Mucosa of descending colon (tissue), 3 donors: ENCODE data around the gene SPINK2. TPM values are rescaled to one million over a fixed set of nuclear protein-coding genes. Genes with fewer than 3 reads are reported as not detected.

Experiments used
- ATAC-seq: fragments of 200-7000 bp; cut with Tn5 transposase; one replicate; pipeline ENCODE4 v1.9.1; 2020; ENCODE audit warnings: mild to moderate bottlenecking, moderate library complexity
- DNase-seq, 3 donors: peaks; one replicate each; pipeline ENCODE4 v3.0.0-alpha.2; 2020
- H3K36me3 ChIP-seq: fragments of 200-600 bp; one replicate; pipeline ENCODE4 v1.8.0; 2021; ENCODE audit warnings: low read depth, mild to moderate bottlenecking
- H3K4me1 ChIP-seq: fragments of 200-600 bp; one replicate; pipeline ENCODE4 v1.8.0; 2021; ENCODE audit warnings: low read depth, mild to moderate bottlenecking
- H3K4me3 ChIP-seq: fragments of 200-600 bp; one replicate; pipeline ENCODE4 v1.8.0; 2021; ENCODE audit warnings: mild to moderate bottlenecking
- H3K9me3 ChIP-seq: fragments of 200-600 bp; one replicate; pipeline ENCODE4 v1.8.0; 2021; ENCODE audit warnings: mild to moderate bottlenecking
- intact Hi-C, 2 donors: fragments of 100-400 bp; cut with DNase I in 1 of 2; cut with micrococcal nuclease in 1 of 2; formaldehyde crosslinking; loops; one replicate each; pipeline versions ENCODE4 v1.11.0 to v1.11.1; 2022; cut with DNase I, micrococcal nuclease
- total RNA-seq, 3 donors: library from RNA; stranded (reverse); fragmentation: NEBNext Ultra II Directional in 2 of 3; extraction: Animal tissue kit (Norgen Biotek cat#: 25700) in 2 of 3; gene quantifications; one replicate each; pipeline versions ENCODE4 v1.2.1 to v1.2.4, GENCODE V29; 2021 to 2023
- TF ChIP-seq, protein P1 (sequence below): fragments of 200-600 bp; IDR thresholded peaks from one replicate; pipeline ENCODE4 v1.8.0; 2022; ENCODE audit warnings: antibody characterized with exemption, mild to moderate bottlenecking
- donor health status: DM: no; HTN: no; CAD: no; lungs with moderate emphysema.
- donor health status: DM: no; HTN: no; CAD: no.
- donor health status: DM: no; HTN: yes; CAD: no.

Gene SPINK2
- total RNA-seq, 3 donors from 2014 or later = 1.1 to 2.7 TPM; not detected in 1

- ATAC-seq = peak; percentile 26
- TF ChIP-seq, protein P1, sequence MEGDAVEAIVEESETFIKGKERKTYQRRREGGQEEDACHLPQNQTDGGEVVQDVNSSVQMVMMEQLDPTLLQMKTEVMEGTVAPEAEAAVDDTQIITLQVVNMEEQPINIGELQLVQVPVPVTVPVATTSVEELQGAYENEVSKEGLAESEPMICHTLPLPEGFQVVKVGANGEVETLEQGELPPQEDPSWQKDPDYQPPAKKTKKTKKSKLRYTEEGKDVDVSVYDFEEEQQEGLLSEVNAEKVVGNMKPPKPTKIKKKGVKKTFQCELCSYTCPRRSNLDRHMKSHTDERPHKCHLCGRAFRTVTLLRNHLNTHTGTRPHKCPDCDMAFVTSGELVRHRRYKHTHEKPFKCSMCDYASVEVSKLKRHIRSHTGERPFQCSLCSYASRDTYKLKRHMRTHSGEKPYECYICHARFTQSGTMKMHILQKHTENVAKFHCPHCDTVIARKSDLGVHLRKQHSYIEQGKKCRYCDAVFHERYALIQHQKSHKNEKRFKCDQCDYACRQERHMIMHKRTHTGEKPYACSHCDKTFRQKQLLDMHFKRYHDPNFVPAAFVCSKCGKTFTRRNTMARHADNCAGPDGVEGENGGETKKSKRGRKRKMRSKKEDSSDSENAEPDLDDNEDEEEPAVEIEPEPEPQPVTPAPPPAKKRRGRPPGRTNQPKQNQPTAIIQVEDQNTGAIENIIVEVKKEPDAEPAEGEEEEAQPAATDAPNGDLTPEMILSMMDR = no peak
- Histone ChIP-seq H3K36me3 (no peaks in the 10 kb centered on the region), H3K9me3 (no peaks in the 10 kb centered on the region), H3K4me3 (no peak overlapping the region), H3K4me1 (no peaks in the 10 kb centered on the region)
- peak in 1 of 3 donors; percentile 49 for DNase-seq
- intact Hi-C loops = no loop called here
These were observed 22.0 kb upstream of the SPINK2 start for GRCh38 chr4:56843421-56843899.

- ATAC-seq = no peak
- no peaks in the 10 kb centered on the region for H3K36me3 ChIP-seq
- intact Hi-C loops = no loop called here
These were observed 19.1 kb upstream of the SPINK2 start for GRCh38 chr4:56840559-56840958.

DNA sequence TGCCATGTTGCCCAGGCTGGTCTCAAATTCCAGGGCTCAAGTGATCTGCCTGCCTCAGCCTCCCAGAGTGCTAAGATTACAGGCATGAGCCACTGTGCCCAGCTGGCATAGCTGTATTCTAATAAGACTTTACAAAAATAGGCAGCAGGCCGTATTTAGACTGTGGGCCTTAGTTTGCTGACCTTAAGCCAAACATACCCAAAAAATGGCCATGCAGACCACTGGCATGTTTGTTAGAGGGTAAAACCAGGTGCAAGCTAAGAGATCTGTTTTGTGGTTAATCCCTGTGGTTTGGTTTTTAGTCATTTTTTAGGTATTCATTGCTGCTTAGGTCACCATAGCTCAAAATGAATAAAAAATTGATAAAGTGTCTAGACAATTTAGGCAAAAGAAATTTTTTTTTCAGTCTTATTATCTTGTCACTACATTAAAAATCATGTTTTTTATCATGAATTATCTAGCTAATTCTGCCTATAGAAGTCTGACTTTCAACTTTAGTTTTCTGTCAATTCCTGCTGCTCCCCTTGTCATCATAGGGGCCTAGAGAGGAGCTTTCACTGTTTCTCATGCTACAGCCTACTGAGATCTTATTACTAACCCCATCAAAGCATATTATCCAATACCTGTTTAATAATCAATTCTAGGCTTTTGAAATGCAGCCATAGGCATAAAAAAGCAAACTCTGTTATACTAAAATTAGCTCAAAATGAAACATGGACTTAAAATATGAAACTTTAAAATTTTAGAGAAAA is 7.5 kb upstream of the SPINK2 start:
- H3K4me1 ChIP-seq = no peaks in the 10 kb centered on the region
- H3K9me3 ChIP-seq = no peaks in the 10 kb centered on the region
- DNase-seq = no peak
- no peak overlapping the region for H3K4me3 ChIP-seq
- TF ChIP-seq, protein P1 = no peak
- ATAC-seq = no peak
- intact Hi-C loops = no loop called here
- H3K36me3 ChIP-seq = no peaks in the 10 kb centered on the region

More at GRCh38 chr4:56840559-56840958, 19.1 kb upstream of the SPINK2 start:
- DNase-seq = no peak
- no peak overlapping the region for H3K4me3 ChIP-seq
- no peaks in the 10 kb centered on the region for H3K9me3 ChIP-seq
- TF ChIP-seq, protein P1 = no peak
- H3K4me1 ChIP-seq = no peaks in the 10 kb centered on the region

DNA sequence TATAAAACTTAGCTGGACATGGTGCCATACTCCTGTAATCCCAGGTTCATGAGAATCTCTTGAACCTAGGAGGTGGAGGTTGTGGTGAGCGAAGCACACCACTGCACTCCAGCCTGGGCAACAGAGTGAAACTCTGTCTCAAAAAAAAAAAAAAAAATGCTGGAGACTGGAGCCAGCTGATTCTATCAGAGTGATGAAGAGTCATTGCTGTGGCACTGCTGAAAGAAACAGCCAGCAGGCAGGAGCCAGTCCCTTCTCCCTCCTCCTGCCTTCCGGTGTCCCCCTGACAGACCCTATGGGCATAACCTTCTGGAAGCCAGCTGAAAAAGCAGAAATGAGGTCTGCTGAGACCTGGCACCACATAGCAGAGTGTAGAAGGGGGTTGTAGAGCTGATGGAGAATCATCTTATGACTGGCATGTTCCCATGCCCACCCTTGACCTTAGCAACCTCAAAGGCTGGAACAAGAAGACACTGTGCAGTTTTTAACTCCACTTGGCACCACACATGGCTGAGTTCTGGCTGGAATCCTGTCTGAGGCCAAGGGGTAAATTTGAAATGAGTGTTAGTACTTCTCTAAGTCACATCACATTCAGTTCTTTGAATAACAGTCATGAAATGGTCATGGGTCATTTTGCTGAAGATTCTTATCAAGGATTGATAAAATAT is 2.6 kb upstream of the SPINK2 start:
- no peak for ATAC-seq

DNA sequence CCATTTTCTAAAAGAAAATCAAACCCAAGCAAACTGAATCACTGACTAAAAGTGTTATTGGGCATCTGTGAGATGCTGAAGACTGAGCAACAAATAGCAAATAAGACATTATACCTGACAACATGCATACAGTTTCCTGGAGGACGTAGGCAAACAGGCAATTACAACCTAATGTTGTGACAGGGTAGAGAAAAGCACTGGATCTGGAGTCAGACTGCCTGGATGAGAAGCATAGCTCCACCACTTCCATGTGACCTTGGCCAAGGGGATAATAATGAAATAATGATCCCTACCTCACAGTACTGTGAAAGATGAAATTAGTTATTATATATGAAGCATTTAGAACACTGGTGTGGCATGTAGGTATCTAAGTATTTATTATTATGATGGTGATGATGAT is 2.7 kb downstream of the SPINK2 start:
- H3K4me3 ChIP-seq = no peak overlapping the region
- no peaks in the 10 kb centered on the region for H3K36me3 ChIP-seq
- H3K4me1 ChIP-seq = peaks cover 3% of the 10 kb centered on the region
- no peak for ATAC-seq
- intact Hi-C loops = no loop called here
- TF ChIP-seq, protein P1 = no peak
- no peaks in the 10 kb centered on the region for H3K9me3 ChIP-seq
- no peak for DNase-seq

More for the DNA sequence above, 2.6 kb upstream of the SPINK2 start:
- intact Hi-C loops = no loop called here
- TF ChIP-seq, protein P1 = no peak
- H3K9me3 ChIP-seq = no peaks in the 10 kb centered on the region
- H3K36me3 ChIP-seq = no peaks in the 10 kb centered on the region
- DNase-seq = no peak
- peaks cover 3% of the 10 kb centered on the region for H3K4me1 ChIP-seq
- H3K4me3 ChIP-seq = no peak overlapping the region
